ENCODE data around the gene RSPH1.

GRCh38 chr21:42521384-42521783 is 25.4 kb upstream of the RSPH1 start:
- TF ChIP-seq, protein P1, sequence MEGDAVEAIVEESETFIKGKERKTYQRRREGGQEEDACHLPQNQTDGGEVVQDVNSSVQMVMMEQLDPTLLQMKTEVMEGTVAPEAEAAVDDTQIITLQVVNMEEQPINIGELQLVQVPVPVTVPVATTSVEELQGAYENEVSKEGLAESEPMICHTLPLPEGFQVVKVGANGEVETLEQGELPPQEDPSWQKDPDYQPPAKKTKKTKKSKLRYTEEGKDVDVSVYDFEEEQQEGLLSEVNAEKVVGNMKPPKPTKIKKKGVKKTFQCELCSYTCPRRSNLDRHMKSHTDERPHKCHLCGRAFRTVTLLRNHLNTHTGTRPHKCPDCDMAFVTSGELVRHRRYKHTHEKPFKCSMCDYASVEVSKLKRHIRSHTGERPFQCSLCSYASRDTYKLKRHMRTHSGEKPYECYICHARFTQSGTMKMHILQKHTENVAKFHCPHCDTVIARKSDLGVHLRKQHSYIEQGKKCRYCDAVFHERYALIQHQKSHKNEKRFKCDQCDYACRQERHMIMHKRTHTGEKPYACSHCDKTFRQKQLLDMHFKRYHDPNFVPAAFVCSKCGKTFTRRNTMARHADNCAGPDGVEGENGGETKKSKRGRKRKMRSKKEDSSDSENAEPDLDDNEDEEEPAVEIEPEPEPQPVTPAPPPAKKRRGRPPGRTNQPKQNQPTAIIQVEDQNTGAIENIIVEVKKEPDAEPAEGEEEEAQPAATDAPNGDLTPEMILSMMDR (IDR thresholded peaks at IDR 0.05), result no peak
- TF ChIP-seq POLR2A (IDR thresholded peaks at IDR 0.05), result no peak
